Lower leg skin (tissue), 3 donors: Measurements from ENCODE around the gene RHD.

ENCODE experiments used
- CTCF ChIP-seq, 3 donors: fragments of 450-650 bp; IDR thresholded peaks; one replicate each; pipeline ENCODE4 v1.5.1; 2016; ENCODE audit warnings: antibody characterized with exemption in 3 of 3, mild to moderate bottlenecking in 3 of 3, moderate library complexity in 2 of 3
- POLR2A ChIP-seq, 2 donors: fragments of 450-650 bp; IDR thresholded peaks; one replicate each; pipeline ENCODE4 v1.6.1; 2016 to 2017; ENCODE audit warnings: antibody characterized with exemption in 2 of 2, mild to moderate bottlenecking in 1 of 2, moderate library complexity in 1 of 2

GRCh38 chr1:25232866-25233784 lies 39.2 kb upstream of the RHD start:
- TF ChIP-seq CTCF (IDR thresholded peaks at IDR 0.05) (no peak), POLR2A (IDR thresholded peaks at IDR 0.05) (no peak)
